Measurements from ENCODE around the gene BNIP1. TPM values are rescaled to one million over a fixed set of nuclear protein-coding genes. Genes with fewer than 3 reads are reported as not detected.

BNIP1 gene
- total RNA-seq, 1 donor from 2014 or later: 13.2 TPM

- Mint-ChIP-seq H3K27ac (ENCODE audit: unreplicated experiment) (no peak overlapping the region), H3K4me1 (ENCODE audit: low read depth, unreplicated experiment) (peaks cover 3% of the 10 kb centered on the region), H3K9me3 (ENCODE audit: unreplicated experiment) (no peaks in the 10 kb centered on the region), H3K4me3 (ENCODE audit: unreplicated experiment) (no peak overlapping the region), H3K36me3 (ENCODE audit: low read depth, unreplicated experiment) (no peaks in the 10 kb centered on the region), H3K27me3 (ENCODE audit: low read depth, unreplicated experiment) (peaks cover 12% of the 10 kb centered on the region)
- Histone ChIP-seq H3K27ac (ENCODE audit: low read depth, low read length) (no peak overlapping the region), H4K20me1 (ENCODE audit: insufficient read depth, low read length) (no peaks in the 10 kb centered on the region), H3K9ac (ENCODE audit: low read length) (no peak overlapping the region), H3K9me3 (ENCODE audit: insufficient read depth, low read depth, low read length) (no peaks in the 10 kb centered on the region), H3K4me2 (ENCODE audit: low read length) (no peak overlapping the region), H3K79me2 (ENCODE audit: insufficient read depth, low read length) (no peaks in the 10 kb centered on the region), H2AFZ (ENCODE audit: low read depth, low read length) (no peak overlapping the region), H3K27me3 (ENCODE audit: insufficient read depth, low read length) (peaks cover 12% of the 10 kb centered on the region), H3K4me3 (ENCODE audit: insufficient read depth, low read depth, low read length) (no peak overlapping the region), H3K36me3 (ENCODE audit: insufficient read depth, low read length) (no peaks in the 10 kb centered on the region), H3K4me1 (ENCODE audit: insufficient read depth, low read length) (no peaks in the 10 kb centered on the region)
- TF ChIP-seq, protein P1, sequence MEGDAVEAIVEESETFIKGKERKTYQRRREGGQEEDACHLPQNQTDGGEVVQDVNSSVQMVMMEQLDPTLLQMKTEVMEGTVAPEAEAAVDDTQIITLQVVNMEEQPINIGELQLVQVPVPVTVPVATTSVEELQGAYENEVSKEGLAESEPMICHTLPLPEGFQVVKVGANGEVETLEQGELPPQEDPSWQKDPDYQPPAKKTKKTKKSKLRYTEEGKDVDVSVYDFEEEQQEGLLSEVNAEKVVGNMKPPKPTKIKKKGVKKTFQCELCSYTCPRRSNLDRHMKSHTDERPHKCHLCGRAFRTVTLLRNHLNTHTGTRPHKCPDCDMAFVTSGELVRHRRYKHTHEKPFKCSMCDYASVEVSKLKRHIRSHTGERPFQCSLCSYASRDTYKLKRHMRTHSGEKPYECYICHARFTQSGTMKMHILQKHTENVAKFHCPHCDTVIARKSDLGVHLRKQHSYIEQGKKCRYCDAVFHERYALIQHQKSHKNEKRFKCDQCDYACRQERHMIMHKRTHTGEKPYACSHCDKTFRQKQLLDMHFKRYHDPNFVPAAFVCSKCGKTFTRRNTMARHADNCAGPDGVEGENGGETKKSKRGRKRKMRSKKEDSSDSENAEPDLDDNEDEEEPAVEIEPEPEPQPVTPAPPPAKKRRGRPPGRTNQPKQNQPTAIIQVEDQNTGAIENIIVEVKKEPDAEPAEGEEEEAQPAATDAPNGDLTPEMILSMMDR (IDR thresholded peaks at IDR 0.05; ENCODE audit: insufficient read depth, low read depth, low read length): no peak
- no peak for TF ChIP-seq EZH2 (IDR thresholded peaks at IDR 0.05; ENCODE audit: insufficient read depth, low read length)
- no peak for FAIRE-seq
- no peak for DNase-seq (ENCODE audit: low read depth)
These were observed 42.9 kb downstream of the BNIP1 start for GRCh38 chr5:173187054-173187743.

GRCh38 chr5:173188280-173188679 is 43.9 kb downstream of the BNIP1 start:
- TF ChIP-seq, protein P1 (IDR thresholded peaks at IDR 0.05; ENCODE audit: insufficient read depth, low read depth, low read length): no peak
- no peak for TF ChIP-seq EZH2 (IDR thresholded peaks at IDR 0.05; ENCODE audit: insufficient read depth, low read length)
- DNase-seq (ENCODE audit: low read depth) (no peak), FAIRE-seq (no peak)
- Histone ChIP-seq H2AFZ (ENCODE audit: low read depth, low read length) (no peak overlapping the region), H4K20me1 (ENCODE audit: insufficient read depth, low read length) (no peaks in the 10 kb centered on the region), H3K9ac (ENCODE audit: low read length) (no peak overlapping the region), H3K79me2 (ENCODE audit: insufficient read depth, low read length) (no peaks in the 10 kb centered on the region), H3K4me3 (ENCODE audit: insufficient read depth, low read depth, low read length) (no peak overlapping the region), H3K36me3 (ENCODE audit: insufficient read depth, low read length) (no peaks in the 10 kb centered on the region), H3K9me3 (ENCODE audit: insufficient read depth, low read depth, low read length) (no peaks in the 10 kb centered on the region), H3K4me1 (ENCODE audit: insufficient read depth, low read length) (no peaks in the 10 kb centered on the region), H3K27me3 (ENCODE audit: insufficient read depth, low read length) (peaks cover 12% of the 10 kb centered on the region), H3K4me2 (ENCODE audit: low read length) (no peak overlapping the region), H3K27ac (ENCODE audit: low read depth, low read length) (no peak overlapping the region)
- peaks cover 3% of the 10 kb centered on the region for H3K4me1 Mint-ChIP-seq (ENCODE audit: low read depth, unreplicated experiment)
- no peaks in the 10 kb centered on the region for H3K36me3 Mint-ChIP-seq (ENCODE audit: low read depth, unreplicated experiment)
- H3K27me3 Mint-ChIP-seq (ENCODE audit: low read depth, unreplicated experiment): peaks cover 14% of the 10 kb centered on the region
- no peaks in the 10 kb centered on the region for H3K9me3 Mint-ChIP-seq (ENCODE audit: unreplicated experiment)
- H3K27ac Mint-ChIP-seq (ENCODE audit: unreplicated experiment): no peak overlapping the region
- no peak overlapping the region for H3K4me3 Mint-ChIP-seq (ENCODE audit: unreplicated experiment)

- Histone ChIP-seq H3K27me3 (ENCODE audit: insufficient read depth, low read length) (peaks cover 21% of the 10 kb centered on the region), H3K4me2 (ENCODE audit: low read length) (no peak overlapping the region), H3K36me3 (ENCODE audit: insufficient read depth, low read length) (no peaks in the 10 kb centered on the region), H2AFZ (ENCODE audit: low read depth, low read length) (no peak overlapping the region), H3K27ac (ENCODE audit: low read depth, low read length) (no peak overlapping the region), H3K4me3 (ENCODE audit: insufficient read depth, low read depth, low read length) (no peak overlapping the region), H3K4me1 (ENCODE audit: insufficient read depth, low read length) (no peaks in the 10 kb centered on the region), H3K9ac (ENCODE audit: low read length) (no peak overlapping the region), H3K79me2 (ENCODE audit: insufficient read depth, low read length) (no peaks in the 10 kb centered on the region), H3K9me3 (ENCODE audit: insufficient read depth, low read depth, low read length) (no peaks in the 10 kb centered on the region), H4K20me1 (ENCODE audit: insufficient read depth, low read length) (no peaks in the 10 kb centered on the region)
- Mint-ChIP-seq H3K27me3 (ENCODE audit: low read depth, unreplicated experiment) (peaks cover 31% of the 10 kb centered on the region), H3K4me3 (ENCODE audit: unreplicated experiment) (no peak overlapping the region), H3K9me3 (ENCODE audit: unreplicated experiment) (no peaks in the 10 kb centered on the region), H3K4me1 (ENCODE audit: low read depth, unreplicated experiment) (peaks cover 3% of the 10 kb centered on the region), H3K27ac (ENCODE audit: unreplicated experiment) (no peak overlapping the region), H3K36me3 (ENCODE audit: low read depth, unreplicated experiment) (peaks cover 2% of the 10 kb centered on the region)
- TF ChIP-seq, protein P1 (IDR thresholded peaks at IDR 0.05; ENCODE audit: insufficient read depth, low read depth, low read length): no peak
- TF ChIP-seq EZH2 (IDR thresholded peaks at IDR 0.05; ENCODE audit: insufficient read depth, low read length): no peak
- DNase-seq (ENCODE audit: low read depth) (no peak), FAIRE-seq (no peak)
These were observed 46.7 kb downstream of the BNIP1 start for GRCh38 chr5:173191015-173191414.
